PFSK-1 (cell line): ENCODE data around the gene ARID3A.

Experiments
- FOXP2 ChIP-seq: optimal IDR thresholded peaks from 2 replicates; pipeline ENCODE3; 2011; ENCODE audit warnings: borderline replicate concordance, control low read depth, inconsistent platforms; ENCODE audit not compliant: insufficient read depth; ENCODE audit errors: extremely low read length, extremely low read depth
- POLR2AphosphoS5 ChIP-seq: IDR thresholded peaks from 2 replicates; pipeline ENCODE4 v1.6.1; 2012; ENCODE audit warnings: low read depth, mild to moderate bottlenecking, control low read depth, low read length, moderate library complexity
- REST ChIP-seq, 2 experiments: IDR thresholded peaks; 2 replicates each; pipeline versions ENCODE4 v1.6.1 to v1.8.0; 2011 to 2012; ENCODE audit warnings: low read depth in 2 of 2, low read length in 2 of 2, control low read depth in 1 of 2, inconsistent platforms in 1 of 2, mild to moderate bottlenecking in 1 of 2, moderate library complexity in 1 of 2; ENCODE audit not compliant: insufficient read depth in 1 of 2
- SIN3A ChIP-seq: IDR thresholded peaks from 2 replicates; pipeline ENCODE4 v1.6.1; 2012; ENCODE audit warnings: mild to moderate bottlenecking, low read length, moderate library complexity, borderline replicate concordance; ENCODE audit not compliant: insufficient read depth
- TAF1 ChIP-seq: IDR thresholded peaks from 2 replicates; pipeline ENCODE4 v1.6.1; 2012; ENCODE audit warnings: low read length, control low read depth, borderline replicate concordance; ENCODE audit not compliant: insufficient read depth

- TF ChIP-seq SIN3A (no peak), POLR2AphosphoS5 (no peak), REST (IDR thresholded peaks at IDR 0.05; ENCODE audit: insufficient read depth in 1 of 2, low read depth in 2 of 2, low read length in 2 of 2) (no peak), TAF1 (no peak), FOXP2 (no peak)
Measured at GRCh38 chr19:928471-929202, 2.8 kb downstream of the ARID3A start.
